Endothelial cell of umbilical vein (primary cell): ENCODE measurements around the gene C15orf40. TPM values are rescaled to one million over a fixed set of nuclear protein-coding genes. Genes with fewer than 3 reads are reported as not detected.

ENCODE experiments used
- BruUV-seq: library from RNA; stranded (reverse); fragments of 400-500 nt; replicated peaks from 2 replicates; lab custom pipeline; 2021; lab: Mats Ljungman, UMichigan
- CTCF ChIA-PET: fragments of 300-600, 350-600 bp; sonication (Branson Sonifier 250); formaldehyde crosslinking; loops from one replicate; lab custom pipeline; 2021; ENCODE audit warnings: antibody characterized with exemption, inconsistent platforms; lab: Charles Lee
- POLR2A ChIA-PET: fragments of 300-600, 350-600 bp; sonication (Branson Sonifier 250); formaldehyde crosslinking; loops from one replicate; lab custom pipeline; 2021; ENCODE audit warnings: antibody characterized with exemption, inconsistent platforms; lab: Charles Lee
- DNase-seq: peaks from one replicate; pipeline ENCODE4 v3.0.0-alpha.2; 2011; ENCODE audit warnings: low read depth, low spot score
- FAIRE-seq: peaks from 2 replicates; lab custom pipeline; 2011; peaks lifted over from hg19 to GRCh38; lab: Jason Lieb, UNC
- H2AFZ ChIP-seq: 2 replicates; pipeline ENCODE4 v1.6.0; 2012; ENCODE audit warnings: low read depth, low read length, control low read depth, inconsistent platforms
- H3K27ac ChIP-seq: 2 replicates; pipeline ENCODE4 v1.5.1; 2011; ENCODE audit warnings: low read depth, mild to moderate bottlenecking, control low read depth, low read length, moderate library complexity; ENCODE audit not compliant: insufficient read depth
- H3K27me3 ChIP-seq, 2 experiments: 2 replicates each; pipeline versions ENCODE4 v1.6.0 to v1.6.1; 2011; ENCODE audit warnings: low read length in 2 of 2, mixed read lengths in 1 of 2; ENCODE audit not compliant: control insufficient read depth in 2 of 2, insufficient read depth in 2 of 2
- H3K36me3 ChIP-seq, 2 experiments: 2 replicates in 1 of 2; 3 replicates in 1 of 2; pipeline ENCODE4 v1.5.1; 2011; ENCODE audit warnings: low read length in 2 of 2, mild to moderate bottlenecking in 1 of 2, moderate library complexity in 1 of 2; ENCODE audit not compliant: control insufficient read depth in 2 of 2, insufficient read depth in 2 of 2; ENCODE audit errors: extremely low read depth in 1 of 2
- H3K4me1 ChIP-seq: 3 replicates; pipeline ENCODE4 v1.5.1; 2011; ENCODE audit warnings: mild to moderate bottlenecking, low read length; ENCODE audit not compliant: control insufficient read depth, insufficient read depth; ENCODE audit errors: extremely low read depth
- H3K4me2 ChIP-seq: 2 replicates; pipeline ENCODE4 v1.6.1; 2011; ENCODE audit warnings: low read length, control low read depth, mixed read lengths; ENCODE audit not compliant: insufficient read depth
- H3K4me3 ChIP-seq, 3 experiments: fragments of 200-600 bp in 1 of 3; sonication (generic), shearing (Covaris generic) in 1 of 3; replicated peaks in 1 of 3; 2 replicates each; pipeline ENCODE4 v1.5.1; 2011 to 2016; ENCODE audit warnings: control low read depth in 3 of 3, low read length in 3 of 3, mild to moderate bottlenecking in 2 of 3, inconsistent platforms in 1 of 3, low read depth in 1 of 3, moderate library complexity in 1 of 3; ENCODE audit not compliant: insufficient read depth in 1 of 3
- H3K79me2 ChIP-seq: 2 replicates; pipeline ENCODE4 v1.6.0; 2012; ENCODE audit warnings: low read length, inconsistent platforms; ENCODE audit not compliant: control insufficient read depth, insufficient read depth
- H3K9ac ChIP-seq: replicated peaks from 2 replicates; pipeline ENCODE3; 2011; ENCODE audit warnings: low read length, control low read depth; ENCODE audit not compliant: insufficient read depth; ENCODE audit errors: extremely low read depth
- H3K9me1 ChIP-seq: replicated peaks from 3 replicates; pipeline ENCODE4 v1.6.0; 2011; ENCODE audit warnings: mild to moderate bottlenecking, low read length; ENCODE audit not compliant: control insufficient read depth, insufficient read depth; ENCODE audit errors: extremely low read depth
- H3K9me3 ChIP-seq: replicated peaks from 2 replicates; pipeline ENCODE4 v1.5.1; 2012; ENCODE audit warnings: low read length, inconsistent platforms; ENCODE audit not compliant: control insufficient read depth, insufficient read depth
- H4K20me1 ChIP-seq: replicated peaks from 2 replicates; pipeline ENCODE3; 2011; ENCODE audit warnings: mild to moderate bottlenecking, low read length; ENCODE audit not compliant: control insufficient read depth, insufficient read depth; ENCODE audit errors: extremely low read depth
- CTCF ChIP-seq, 2 donors: IDR thresholded peaks; 1 replicate in 1 of 2; 2 replicates in 1 of 2; pipeline ENCODE4 v1.5.1; 2011; ENCODE audit warnings: low read length in 2 of 2, mild to moderate bottlenecking in 2 of 2, moderate library complexity in 2 of 2, control low read depth in 1 of 2, inconsistent platforms in 1 of 2, low read depth in 1 of 2; ENCODE audit not compliant: insufficient read depth in 1 of 2; ENCODE audit errors: extremely low read depth in 1 of 2
- EZH2 ChIP-seq: IDR thresholded peaks from 2 replicates; pipeline ENCODE4 v1.6.1; 2012; ENCODE audit warnings: borderline replicate concordance, low read depth, mild to moderate bottlenecking, moderate library complexity, low read length, inconsistent platforms; ENCODE audit not compliant: severe bottlenecking
- FOS ChIP-seq: IDR thresholded peaks from 2 replicates; pipeline ENCODE4 v1.6.1; 2011; ENCODE audit warnings: mild to moderate bottlenecking, low read length, moderate library complexity, borderline replicate concordance; ENCODE audit not compliant: insufficient read depth
- GATA2 ChIP-seq: IDR thresholded peaks from 2 replicates; pipeline ENCODE4 v1.7.0; 2011; ENCODE audit warnings: low read depth, mild to moderate bottlenecking, moderate library complexity, mixed read lengths, low read length; ENCODE audit not compliant: insufficient read length, insufficient read depth
- JUN ChIP-seq: IDR thresholded peaks from 2 replicates; pipeline ENCODE4 v1.6.1; 2011; ENCODE audit warnings: borderline replicate concordance, low read depth; ENCODE audit not compliant: insufficient read length, insufficient read depth
- MAX ChIP-seq: IDR thresholded peaks from 2 replicates; pipeline ENCODE4 v1.6.1; 2011; ENCODE audit not compliant: insufficient read depth, insufficient read length
- MYC ChIP-seq: IDR thresholded peaks from one replicate; pipeline ENCODE4 v1.6.1; 2011; ENCODE audit warnings: mild to moderate bottlenecking, low read depth, low read length
- POLR2A ChIP-seq: IDR thresholded peaks from 2 replicates; pipeline ENCODE4 v1.6.1; 2012; ENCODE audit warnings: low read depth, mild to moderate bottlenecking, control low read depth, low read length
- POLR2AphosphoS5 ChIP-seq: IDR thresholded peaks from 2 replicates; pipeline ENCODE4 v1.6.1; 2012; ENCODE audit warnings: low read depth, mild to moderate bottlenecking, control low read depth, low read length, moderate library complexity; ENCODE audit not compliant: insufficient read depth
- dilution Hi-C: fragments of 300-500 bp; cut with MboI; formaldehyde crosslinking; loops from one replicate; pipeline ENCODE4 v1.15.0; 2019; ENCODE audit warnings: low sequenced_read_pairs; ENCODE audit not compliant: extremely low pct_ligation_motif_present
- intact Hi-C: fragments of 100-400 bp; cut with micrococcal nuclease; formaldehyde crosslinking; loops from one replicate; pipeline ENCODE4 v1.10.0; 2022
- polyA plus RNA-seq, 4 experiments: library from polyadenylated mRNA; depleted of rRNA in 3 of 4; stranded (reverse) in 3 of 4; unstranded in 1 of 4; fragments of >200 nt; gene quantifications; 2 replicates each; pipeline versions ENCODE4 v1.2.1 to v1.2.3, GENCODE V29; 2011 to 2012; ENCODE audit warnings: missing spikeins in 1 of 4
- total RNA-seq: library from RNA; stranded (reverse); gene quantifications from 2 replicates; pipeline ENCODE4 v1.2.3, GENCODE V29; 2021

C15orf40 gene
- total and polyA plus RNA-seq, 2 donors (not counting 3 experiments of a cell fraction or from before 2014, with no cell fraction given), result 15.4 to 27.9 TPM

GRCh38 chr15:82950295-82950694, 61.1 kb downstream of the C15orf40 start:
- CTCF ChIA-PET, result no interaction called here
- intact Hi-C loops, result loop anchor here (10.0 kb wide), 1 partner anchor 105 kb away; no protein-coding TSS in a partner anchor
- dilution Hi-C loops, result no loop called here

More at GRCh38 chr15:82950295-82950694, 61.1 kb downstream of the C15orf40 start:
- TF ChIP-seq MYC (no peak), POLR2AphosphoS5 (no peak), CTCF (IDR thresholded peaks at IDR 0.05; ENCODE audit: extremely low read depth in 1 of 2, insufficient read depth in 1 of 2, low read depth in 1 of 2, low read length in 2 of 2) (no peak), MAX (no peak), FOS (no peak), GATA2 (no peak), EZH2 (no peak), POLR2A (no peak), JUN (no peak)
- no TSS peak for BruUV-seq
- H3K79me2 ChIP-seq, result no peaks in the 10 kb centered on the region
- no peak overlapping the region for H2AFZ ChIP-seq
- no peak overlapping the region for H3K4me2 ChIP-seq
- peaks cover 2% of the 10 kb centered on the region for H3K4me1 ChIP-seq
- H3K9me3 ChIP-seq, result no peaks in the 10 kb centered on the region
- peaks cover 16 to 29% of the 10 kb centered on the region in 2 experiments for H3K27me3 ChIP-seq
- FAIRE-seq (no peak), DNase-seq (no peak)
- no peaks in the 10 kb centered on the region for H4K20me1 ChIP-seq
- no peaks in the 10 kb centered on the region for H3K9me1 ChIP-seq
- no peaks in the 10 kb centered on the region for H3K36me3 ChIP-seq
- no peak overlapping the region for H3K4me3 ChIP-seq
- POLR2A ChIA-PET, result no interaction called here
- no peak overlapping the region for H3K9ac ChIP-seq
- no peak overlapping the region for H3K27ac ChIP-seq
